Measurements from ENCODE around the gene SORCS1. TPM values are rescaled to one million over a fixed set of nuclear protein-coding genes. Genes with fewer than 3 reads are reported as not detected.

SORCS1 gene
- total RNA-seq, 2 experiments from 2014 or later, result not detected

- Histone ChIP-seq H3K4me3 (ENCODE audit: low read length) (no peak overlapping the region), H3K36me3 (ENCODE audit: insufficient read depth, low read length) (no peaks in the 10 kb centered on the region), H3K9me3 (ENCODE audit: control insufficient read depth in 1 of 2, insufficient read depth in 1 of 2, low read length in 2 of 2) (peaks cover 0 to 6% of the 10 kb centered on the region in 2 experiments), H3K27ac (ENCODE audit: low read depth in 1 of 2, low read length in 2 of 2) (no peak overlapping the region), H3K4me1 (ENCODE audit: insufficient read depth, low read length) (no peaks in the 10 kb centered on the region), H3K27me3 (ENCODE audit: control insufficient read depth in 1 of 2, insufficient read depth in 2 of 2, low read length in 2 of 2) (no peaks in the 10 kb centered on the region)
- ChIA-PET CTCF (no interaction called here), POLR2A (no interaction called here)
- DNase-seq (no peak), ATAC-seq (ENCODE audit: poor library complexity) (no peak)
- TF ChIP-seq, protein P1, sequence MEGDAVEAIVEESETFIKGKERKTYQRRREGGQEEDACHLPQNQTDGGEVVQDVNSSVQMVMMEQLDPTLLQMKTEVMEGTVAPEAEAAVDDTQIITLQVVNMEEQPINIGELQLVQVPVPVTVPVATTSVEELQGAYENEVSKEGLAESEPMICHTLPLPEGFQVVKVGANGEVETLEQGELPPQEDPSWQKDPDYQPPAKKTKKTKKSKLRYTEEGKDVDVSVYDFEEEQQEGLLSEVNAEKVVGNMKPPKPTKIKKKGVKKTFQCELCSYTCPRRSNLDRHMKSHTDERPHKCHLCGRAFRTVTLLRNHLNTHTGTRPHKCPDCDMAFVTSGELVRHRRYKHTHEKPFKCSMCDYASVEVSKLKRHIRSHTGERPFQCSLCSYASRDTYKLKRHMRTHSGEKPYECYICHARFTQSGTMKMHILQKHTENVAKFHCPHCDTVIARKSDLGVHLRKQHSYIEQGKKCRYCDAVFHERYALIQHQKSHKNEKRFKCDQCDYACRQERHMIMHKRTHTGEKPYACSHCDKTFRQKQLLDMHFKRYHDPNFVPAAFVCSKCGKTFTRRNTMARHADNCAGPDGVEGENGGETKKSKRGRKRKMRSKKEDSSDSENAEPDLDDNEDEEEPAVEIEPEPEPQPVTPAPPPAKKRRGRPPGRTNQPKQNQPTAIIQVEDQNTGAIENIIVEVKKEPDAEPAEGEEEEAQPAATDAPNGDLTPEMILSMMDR (IDR thresholded peaks at IDR 0.05), result no peak
- H3K27me3 Mint-ChIP-seq, result no peaks in the 10 kb centered on the region
- no peaks in the 10 kb centered on the region for H3K36me3 Mint-ChIP-seq (ENCODE audit: low read depth)
- intact Hi-C loops (cut with DNase I, micrococcal nuclease), result no loop called here
- H3K4me3 Mint-ChIP-seq, result no peak overlapping the region
- H3K27ac Mint-ChIP-seq, result no peak overlapping the region
- H3K9me3 Mint-ChIP-seq, result peaks cover 6% of the 10 kb centered on the region
- no peaks in the 10 kb centered on the region for H3K4me1 Mint-ChIP-seq (ENCODE audit: low read depth)
Observed at GRCh38 chr10:107019154-107019553, 145.4 kb downstream of the SORCS1 start.

- ATAC-seq (ENCODE audit: poor library complexity) (no peak), DNase-seq (no peak)
- H3K27ac Mint-ChIP-seq, result no peak overlapping the region
- Histone ChIP-seq H3K9me3 (ENCODE audit: control insufficient read depth in 1 of 2, insufficient read depth in 1 of 2, low read length in 2 of 2) (peaks cover 0 to 11% of the 10 kb centered on the region in 2 experiments), H3K27me3 (ENCODE audit: control insufficient read depth in 1 of 2, insufficient read depth in 2 of 2, low read length in 2 of 2) (no peaks in the 10 kb centered on the region), H3K4me3 (ENCODE audit: low read length) (no peak overlapping the region), H3K36me3 (ENCODE audit: insufficient read depth, low read length) (no peaks in the 10 kb centered on the region), H3K4me1 (ENCODE audit: insufficient read depth, low read length) (no peaks in the 10 kb centered on the region), H3K27ac (ENCODE audit: low read depth in 1 of 2, low read length in 2 of 2) (no peak overlapping the region)
- H3K27me3 Mint-ChIP-seq, result no peaks in the 10 kb centered on the region
- intact Hi-C loops (cut with DNase I, micrococcal nuclease), result no loop called here
- H3K36me3 Mint-ChIP-seq (ENCODE audit: low read depth), result no peaks in the 10 kb centered on the region
- ChIA-PET CTCF (no interaction called here), POLR2A (no interaction called here)
- peaks cover 6% of the 10 kb centered on the region for H3K9me3 Mint-ChIP-seq
- TF ChIP-seq, protein P1 (IDR thresholded peaks at IDR 0.05), result no peak
- H3K4me3 Mint-ChIP-seq, result no peak overlapping the region
- no peaks in the 10 kb centered on the region for H3K4me1 Mint-ChIP-seq (ENCODE audit: low read depth)
Observed at GRCh38 chr10:107013258-107014006, 151.1 kb downstream of the SORCS1 start.

DNA sequence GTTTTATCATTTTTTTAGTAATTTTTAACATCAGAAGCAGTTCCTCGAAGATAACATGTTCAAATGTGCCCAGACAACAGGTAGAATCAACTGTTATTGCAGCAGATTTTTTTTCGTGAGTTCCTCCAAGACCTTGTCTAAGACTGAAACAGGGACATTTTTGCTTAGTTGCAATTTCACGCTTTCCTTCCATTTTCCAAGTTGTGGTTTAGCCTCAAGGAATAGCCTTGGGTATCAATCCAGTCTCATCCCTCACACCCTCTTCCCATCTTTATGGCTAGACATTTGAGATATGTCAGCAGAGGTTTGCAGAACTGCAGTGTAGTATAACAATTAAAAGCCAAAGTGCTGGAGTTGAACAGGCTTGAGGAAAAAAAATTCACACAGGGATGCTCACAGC, 152.5 kb downstream of the SORCS1 start:
- DNase-seq (no peak), ATAC-seq (ENCODE audit: poor library complexity) (no peak)
- TF ChIP-seq, protein P1 (IDR thresholded peaks at IDR 0.05), result no peak
- Mint-ChIP-seq H3K27me3 (no peaks in the 10 kb centered on the region), H3K4me1 (ENCODE audit: low read depth) (no peaks in the 10 kb centered on the region), H3K4me3 (no peak overlapping the region), H3K9me3 (peaks cover 4% of the 10 kb centered on the region), H3K27ac (no peak overlapping the region), H3K36me3 (ENCODE audit: low read depth) (no peaks in the 10 kb centered on the region)
- intact Hi-C loops (cut with DNase I, micrococcal nuclease), result no loop called here
- H3K9me3 ChIP-seq (ENCODE audit: control insufficient read depth in 1 of 2, insufficient read depth in 1 of 2, low read length in 2 of 2), result peaks cover 0 to 4% of the 10 kb centered on the region in 2 experiments
- H3K36me3 ChIP-seq (ENCODE audit: insufficient read depth, low read length), result no peaks in the 10 kb centered on the region
- ChIA-PET POLR2A (no interaction called here), CTCF (no interaction called here)
- H3K27me3 ChIP-seq (ENCODE audit: control insufficient read depth in 1 of 2, insufficient read depth in 2 of 2, low read length in 2 of 2), result no peaks in the 10 kb centered on the region
- H3K27ac ChIP-seq (ENCODE audit: low read depth in 1 of 2, low read length in 2 of 2), result no peak overlapping the region
- H3K4me1 ChIP-seq (ENCODE audit: insufficient read depth, low read length), result no peaks in the 10 kb centered on the region
- no peak overlapping the region for H3K4me3 ChIP-seq (ENCODE audit: low read length)

Data from CD4-positive, alpha-beta T cell (primary cell).